GM19438 (cell line): ENCODE results near the gene KIF27.
"Not testable (repeated sequence)": the region's sequence is repeated elsewhere in the genome, so short reads cannot be mapped to it uniquely, and the experiment has no call there.

ENCODE experiments used
- ATAC-seq: cut with Tn5 transposase; IDR thresholded peaks from one replicate; pipeline ENCODE4 v1.9.1; 2021; ENCODE audit warnings: low read depth; ENCODE audit not compliant: unreplicated experiment

The KIF27 gene

DNA sequence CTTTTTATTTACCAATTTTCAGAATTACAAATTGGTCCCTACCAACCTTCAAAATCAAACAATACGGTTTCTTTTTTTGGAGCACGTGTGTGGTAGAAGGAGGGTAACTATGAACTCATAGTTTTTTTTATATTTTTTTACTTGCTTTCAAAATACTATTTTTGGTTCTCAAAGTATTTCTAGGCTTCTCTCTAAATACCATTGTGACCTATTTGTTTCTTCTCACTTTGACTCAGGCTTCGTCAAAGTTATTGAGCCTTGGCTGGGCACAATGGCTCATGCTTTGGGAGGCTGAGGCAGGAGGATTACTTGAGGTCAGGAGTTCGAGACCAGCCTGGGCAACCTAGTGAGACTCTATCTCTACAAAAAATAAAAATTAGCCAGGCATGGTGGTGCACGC is 11.6 kb upstream of the KIF27 start:
- ATAC-seq, result no peak

DNA sequence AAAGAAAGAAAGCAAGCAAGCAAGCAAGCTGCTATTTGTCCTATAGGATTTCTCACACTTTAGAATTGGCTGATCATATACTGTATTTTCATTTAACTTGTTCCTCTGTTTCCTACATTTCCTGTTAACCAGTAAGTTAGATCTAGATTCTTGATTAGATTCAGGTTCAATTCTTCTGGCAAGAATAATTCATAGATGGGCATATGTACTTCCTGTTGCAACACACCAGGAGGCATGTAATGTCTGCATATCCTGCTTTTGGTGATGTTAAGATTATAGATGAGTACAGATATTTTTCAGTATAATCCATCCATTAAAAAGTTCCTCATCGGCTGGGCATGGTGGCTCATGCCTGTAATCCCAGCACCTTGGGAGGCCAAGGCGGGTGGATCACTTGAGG is 10.8 kb upstream of the KIF27 start:
- ATAC-seq, result no peak

GRCh38 chr9:83930881-83931280 is 9.6 kb upstream of the KIF27 start:
- no peak for ATAC-seq

GRCh38 chr9:83927591-83927990 is 6.4 kb upstream of the KIF27 start:
- ATAC-seq, result no peak

- ATAC-seq, result peak; percentile 34
These were observed 734 bp downstream of the KIF27 start for GRCh38 chr9:83920469-83920926.

- ATAC-seq, result no peak
These were observed 2.1 kb downstream of the KIF27 start for GRCh38 chr9:83919111-83919510.

GRCh38 chr9:83912194-83912593 is 9.0 kb downstream of the KIF27 start:
- peak; percentile 63 for ATAC-seq

GRCh38 chr9:83906144-83906543 is 15.1 kb downstream of the KIF27 start:
- ATAC-seq, result no peak

DNA sequence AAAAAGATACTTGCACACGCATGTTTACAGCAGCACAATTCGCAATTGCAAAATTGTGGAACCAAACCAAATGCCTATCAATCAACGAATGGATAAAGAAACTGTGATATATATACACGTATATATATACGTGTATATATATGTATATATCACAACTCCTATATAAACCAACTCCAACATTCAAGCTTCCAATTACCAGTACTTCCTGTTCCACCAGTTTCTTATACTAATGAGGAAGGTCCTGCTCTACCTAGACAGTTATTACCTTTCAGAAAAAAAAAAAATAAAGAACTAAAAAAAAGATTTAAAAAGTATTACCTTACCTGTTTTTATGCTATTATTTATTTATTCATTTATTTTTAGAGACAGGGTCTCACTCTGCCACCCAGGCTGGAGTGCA is 20.6 kb downstream of the KIF27 start:
- not testable (repeated sequence) for ATAC-seq

DNA sequence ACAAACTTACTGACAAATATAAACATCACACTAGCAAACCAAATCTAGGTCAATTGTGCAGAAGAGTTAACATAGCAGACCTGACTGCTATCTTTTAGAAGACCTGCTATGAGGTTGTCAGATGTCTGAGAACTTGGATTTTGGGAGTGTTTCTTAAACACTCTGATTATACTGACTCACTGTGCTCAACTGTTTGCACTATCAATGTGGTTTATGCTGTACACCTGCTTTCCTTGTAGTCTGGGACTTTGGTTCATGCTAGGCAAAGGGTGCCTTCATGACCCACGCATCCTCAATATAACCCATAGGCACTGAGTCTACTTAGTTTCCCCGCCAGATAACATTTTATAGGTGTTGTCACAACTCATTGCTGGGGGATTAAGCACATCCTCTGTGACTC is 26.9 kb downstream of the KIF27 start:
- not testable (repeated sequence) for ATAC-seq

- not testable (repeated sequence) for ATAC-seq
These were observed 34.7 kb downstream of the KIF27 start for GRCh38 chr9:83886498-83886897.

- ATAC-seq, result not testable (repeated sequence)
These were observed 35.5 kb downstream of the KIF27 start for GRCh38 chr9:83885559-83886240.

DNA sequence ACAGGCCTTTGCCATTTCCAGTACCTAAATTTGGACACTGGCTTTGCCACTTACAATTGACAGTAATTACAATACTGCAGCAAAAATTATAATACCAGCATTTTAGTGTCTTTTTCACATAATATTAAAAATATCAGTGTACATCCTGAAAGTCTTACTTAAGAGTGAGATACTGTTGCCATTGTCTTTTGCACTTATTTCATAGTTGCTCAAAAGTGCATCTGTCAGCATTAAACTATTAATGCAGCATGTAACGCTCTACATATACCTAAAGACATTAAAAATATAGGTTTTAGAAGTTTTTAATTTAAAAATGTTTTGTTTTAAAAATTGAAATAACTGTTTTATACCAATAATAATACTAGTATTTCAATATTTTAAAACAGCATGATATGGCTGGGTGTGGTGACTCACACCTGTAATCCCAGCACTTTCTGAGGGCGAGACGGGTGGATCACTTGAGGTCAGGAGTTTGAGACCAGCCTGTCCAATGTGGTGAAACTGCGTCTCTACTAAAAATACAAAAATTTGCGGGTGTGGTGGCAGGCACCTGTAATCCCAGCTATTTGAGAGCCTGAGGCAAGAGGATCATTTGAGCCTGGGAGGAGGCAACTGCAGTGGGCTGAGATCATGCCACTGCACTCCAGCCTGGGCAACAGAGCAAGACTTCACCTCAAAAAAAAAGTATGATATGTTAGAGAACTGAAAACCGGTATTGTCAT is 39.4 kb downstream of the KIF27 start:
- not testable (repeated sequence) for ATAC-seq

- ATAC-seq, result not testable (repeated sequence)
These were observed 45.7 kb downstream of the KIF27 start for GRCh38 chr9:83875559-83875958.

DNA sequence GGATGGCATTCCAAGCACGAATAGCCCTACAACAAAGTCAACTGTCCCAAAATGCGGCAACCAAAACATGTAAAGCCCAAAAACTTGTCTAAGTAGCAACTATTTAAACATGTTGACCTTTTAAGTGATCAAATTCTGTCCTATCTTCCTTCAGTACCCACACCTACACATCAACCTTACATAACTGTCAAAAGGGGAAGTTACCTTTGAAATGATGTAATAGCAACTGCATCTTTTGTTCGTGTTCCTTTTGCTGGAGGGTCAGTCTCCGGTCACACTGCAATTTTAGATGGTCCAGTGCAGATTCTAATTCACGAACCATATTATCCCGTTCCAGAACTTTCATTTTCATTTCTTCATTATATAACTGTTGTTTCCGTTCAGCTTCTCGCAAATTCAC is 71.3 kb downstream of the KIF27 start:
- not testable (repeated sequence) for ATAC-seq

DNA sequence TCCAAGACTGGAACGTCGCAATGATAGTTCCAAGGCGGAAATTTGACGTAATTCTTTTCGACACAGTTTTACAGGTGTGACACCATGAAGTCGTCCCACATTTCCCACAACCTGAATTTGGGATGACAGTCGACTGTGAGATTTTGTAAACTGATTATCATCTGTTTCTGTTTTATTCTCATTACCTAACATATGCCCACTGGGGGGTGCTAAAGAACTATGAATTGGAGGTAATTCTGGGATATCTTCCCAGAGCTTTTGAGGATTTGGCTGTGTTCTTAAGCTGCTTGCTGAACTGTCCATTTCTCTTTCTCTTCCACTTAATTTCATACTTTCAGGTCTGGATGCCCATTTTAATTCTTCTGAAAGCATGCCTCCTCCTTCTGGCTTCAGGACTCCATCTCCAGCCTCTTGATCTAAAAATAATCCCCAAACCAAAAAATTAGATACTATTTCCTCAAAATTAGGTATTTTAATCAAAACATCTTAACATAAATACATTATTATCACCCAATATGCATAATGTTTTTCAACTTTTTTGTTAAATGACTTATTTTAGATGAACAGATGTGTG is 84.1 kb downstream of the KIF27 start:
- ATAC-seq, result not testable (repeated sequence)

GRCh38 chr9:83830426-83831071 is 90.7 kb downstream of the KIF27 start:
- ATAC-seq, result not testable (repeated sequence)

- not testable (repeated sequence) for ATAC-seq
These were observed 96.1 kb downstream of the KIF27 start for GRCh38 chr9:83824986-83825623.

GRCh38 chr9:83817356-83818278 is 103.6 kb downstream of the KIF27 start, which contains the start of gene GKAP1:
GKAP1 (minus strand) TSS chr9:83817769; CDS start chr9:83806517, 11,252 bp downstream.
- ATAC-seq, result peak; percentile 78

DNA sequence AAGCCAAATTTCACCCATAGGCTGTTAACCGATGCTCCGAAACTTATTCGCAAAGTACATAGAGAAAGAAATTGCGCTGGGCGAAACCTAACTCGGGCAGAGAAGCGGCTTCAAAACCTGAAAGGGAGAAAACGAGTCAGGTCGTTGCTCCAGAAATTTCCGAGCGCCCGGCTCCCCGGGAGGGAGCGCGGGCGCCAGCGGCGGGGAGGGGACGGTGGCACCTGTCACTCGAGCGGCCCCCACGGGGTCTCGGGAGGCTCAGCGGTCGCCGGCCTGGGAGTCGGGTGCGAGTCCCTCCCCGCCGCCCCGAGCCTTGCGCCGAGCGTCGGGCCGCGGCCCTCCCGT is 104.2 kb downstream of the KIF27 start:
- ATAC-seq, result not testable (repeated sequence)
